Neutrophil (primary cell): ENCODE measurements around the gene RIPPLY2.

Experiments
- H3K27ac ChIP-seq: fragments of 200-600 bp; sonication (generic); 2 replicates; pipeline ENCODE4 v1.5.1; 2016; ENCODE audit warnings: mild to moderate bottlenecking, moderate library complexity
- H3K27me3 ChIP-seq: fragments of 200-600 bp; sonication (generic); 2 replicates; pipeline ENCODE4 v1.6.0; 2016; ENCODE audit warnings: mild to moderate bottlenecking
- H3K36me3 ChIP-seq: fragments of 200-600 bp; sonication (generic); 2 replicates; pipeline ENCODE4 v1.5.1; 2017
- H3K4me1 ChIP-seq, 2 experiments: fragments of 200-600 bp in 1 of 2; sonication (generic) in 1 of 2; 1 replicate in 1 of 2; 2 replicates in 1 of 2; pipeline versions ENCODE4 v1.5.1 to v1.6.1; 2013 to 2016; ENCODE audit warnings: low read depth in 1 of 2, low read length in 1 of 2, mild to moderate bottlenecking in 1 of 2, moderate library complexity in 1 of 2; ENCODE audit not compliant: control insufficient read depth in 1 of 2, insufficient read depth in 1 of 2
- H3K4me3 ChIP-seq, 2 experiments: fragments of 200-600 bp in 1 of 2; sonication (generic) in 1 of 2; 1 replicate in 1 of 2; 2 replicates in 1 of 2; pipeline ENCODE4 v1.5.1; 2013 to 2016; ENCODE audit warnings: low read depth in 1 of 2, low read length in 1 of 2, mild to moderate bottlenecking in 1 of 2, moderate library complexity in 1 of 2
- H3K9me3 ChIP-seq: fragments of 200-600 bp; sonication (generic); 2 replicates; pipeline ENCODE4 v1.5.1; 2016
- CTCF ChIP-seq: fragments of 200-600 bp; sonication (generic); IDR thresholded peaks from 2 replicates; pipeline ENCODE4 v1.5.1; 2016; ENCODE audit warnings: antibody characterized with exemption

The RIPPLY2 gene

GRCh38 chr6:83870649-83871048 lies 17.5 kb downstream of the RIPPLY2 start:
- Histone ChIP-seq H3K4me3 (no peak overlapping the region), H3K9me3 (no peaks in the 10 kb centered on the region), H3K27me3 (no peaks in the 10 kb centered on the region), H3K36me3 (peaks cover 49% of the 10 kb centered on the region), H3K27ac (no peak overlapping the region), H3K4me1 (peaks cover 27 to 40% of the 10 kb centered on the region in 2 experiments)
- no peak for TF ChIP-seq CTCF

- H3K4me3 ChIP-seq = no peak overlapping the region
- no peaks in the 10 kb centered on the region for H3K9me3 ChIP-seq
- H3K27ac ChIP-seq = peak overlapping the region; percentile 54
- no peaks in the 10 kb centered on the region for H3K27me3 ChIP-seq
- TF ChIP-seq CTCF = no peak
- peaks cover 31% of the 10 kb centered on the region for H3K36me3 ChIP-seq
- H3K4me1 ChIP-seq = peaks cover 20 to 32% of the 10 kb centered on the region in 2 experiments
Measured at GRCh38 chr6:83872386-83873118, 19.4 kb downstream of the RIPPLY2 start.

- no peaks in the 10 kb centered on the region for H3K9me3 ChIP-seq
- peak overlapping the region in 1 of 2 experiments; percentile 11 for H3K4me3 ChIP-seq
- H3K4me1 ChIP-seq = peaks cover 15 to 21% of the 10 kb centered on the region in 2 experiments
- no peak for TF ChIP-seq CTCF
- no peaks in the 10 kb centered on the region for H3K27me3 ChIP-seq
- H3K36me3 ChIP-seq = peaks cover 21% of the 10 kb centered on the region
- peak overlapping the region; percentile 75 for H3K27ac ChIP-seq
Measured at GRCh38 chr6:83873869-83874268, 20.7 kb downstream of the RIPPLY2 start.

GRCh38 chr6:83875843-83876242 lies 22.7 kb downstream of the RIPPLY2 start:
- Histone ChIP-seq H3K27ac (no peak overlapping the region), H3K27me3 (no peaks in the 10 kb centered on the region), H3K9me3 (no peaks in the 10 kb centered on the region), H3K36me3 (peaks cover 11% of the 10 kb centered on the region), H3K4me3 (no peak overlapping the region), H3K4me1 (peaks cover 15 to 21% of the 10 kb centered on the region in 2 experiments)
- no peak for TF ChIP-seq CTCF

- Histone ChIP-seq H3K4me1 (peaks cover 0 to 8% of the 10 kb centered on the region in 2 experiments), H3K4me3 (no peak overlapping the region), H3K9me3 (no peaks in the 10 kb centered on the region), H3K27me3 (no peaks in the 10 kb centered on the region), H3K36me3 (peaks cover 13% of the 10 kb centered on the region), H3K27ac (no peak overlapping the region)
- no peak for TF ChIP-seq CTCF
Measured at GRCh38 chr6:83878902-83879644, 25.9 kb downstream of the RIPPLY2 start.
